Measurements from ENCODE around the gene ARHGEF37. TPM values are rescaled to one million over a fixed set of nuclear protein-coding genes. Genes with fewer than 3 reads are reported as not detected.

ARHGEF37 gene
- total and polyA plus RNA-seq, 2 of the 8 experiments (the other 6 are each of a cell fraction or from before 2014, with no cell fraction given): 0.21 to 0.48 TPM

GRCh38 chr5:149537374-149537975, 43.8 kb upstream of the ARHGEF37 start:
- H4K8ac ChIP-seq (ENCODE audit: extremely low read depth, insufficient read depth, low read length): no peak overlapping the region
- no peak overlapping the region for H2BK5ac ChIP-seq (ENCODE audit: low read depth, low read length)
- no peaks in the 10 kb centered on the region for H3K79me1 ChIP-seq (ENCODE audit: low read depth, low read length)
- 88% methylated on average over 1 of the region's 1 CpG; no CpG with 5 or more reads in 1 of the 2 experiments for WGBS, 2 experiments (ENCODE audit: extremely low coverage in 1 of 2, insufficient coverage in 1 of 2, insufficient read length in 1 of 2, insufficient replicate concordance in 2 of 2, low coverage in 1 of 2, low lambda C conversion rate in 2 of 2, missing lambda C conversion rate in 1 of 2)
- no peak overlapping the region for H3K27ac ChIP-seq (ENCODE audit: low read depth, low read length)
- H3K18ac ChIP-seq (ENCODE audit: extremely low read depth, low read length): no peak overlapping the region
- no peak overlapping the region for H3K4ac ChIP-seq (replicated peaks; ENCODE audit: insufficient read length, low read depth, low read length)
- no peak overlapping the region for H2BK12ac ChIP-seq (ENCODE audit: low read depth, low read length)
- peaks cover 0 to 3% (median 0%) of the 10 kb centered on the region in 4 experiments; a peak in 2 of 7 replicates for H3K4me1 ChIP-seq (replicated peaks in 1 of 4; ENCODE audit: control insufficient read depth in 3 of 4, insufficient read depth in 4 of 4, low read length in 3 of 4)
- H3K36me3 ChIP-seq (ENCODE audit: control insufficient read depth in 2 of 4, insufficient read depth in 4 of 4, low read length in 3 of 4): peaks cover 0 to 38% (median 1%) of the 10 kb centered on the region in 4 experiments; a peak in 3 of 8 replicates
- no peak for DNase-seq (ENCODE audit: low read depth in 1 of 2, low spot score in 2 of 2)
- peaks cover 69 to 98% of the 10 kb centered on the region in 2 experiments for H3K79me2 ChIP-seq (ENCODE audit: control insufficient read depth in 1 of 2, insufficient read depth in 2 of 2, low read length in 2 of 2)
- no peak overlapping the region for H2BK120ac ChIP-seq (replicated peaks; ENCODE audit: low read depth, low read length)
- H3K56ac ChIP-seq (replicated peaks; ENCODE audit: insufficient read length, low read depth, low read length): no peak overlapping the region
- peaks cover 15 to 24% of the 10 kb centered on the region in 2 experiments for H4K20me1 ChIP-seq (replicated peaks in 1 of 2; ENCODE audit: control insufficient read depth in 1 of 2, insufficient read depth in 2 of 2, low read length in 2 of 2)
- no peak overlapping the region for H4K5ac ChIP-seq (ENCODE audit: insufficient read length, low read depth, low read length)
- H3K4me2 ChIP-seq (ENCODE audit: insufficient read depth in 1 of 2, low read depth in 2 of 2, low read length in 2 of 2): no peak overlapping the region
- no peak overlapping the region for H3K4me3 ChIP-seq (ENCODE audit: extremely low read depth in 1 of 4, insufficient read depth in 2 of 4, low read depth in 3 of 4, low read length in 4 of 4)
- no peak overlapping the region for H2AFZ ChIP-seq (ENCODE audit: low read length)
- no peaks in the 10 kb centered on the region for H3K23me2 ChIP-seq (ENCODE audit: low read depth, low read length)
- H2BK15ac ChIP-seq (ENCODE audit: low read length): no peak overlapping the region
- CTCF ChIA-PET (ENCODE audit: partially characterized antibody): interaction anchor here (1.0 to 1.7 kb wide), 3 partner anchors 12 to 14 kb away, joined by 3 to 6 read pairs (median 5); partner anchors contain the start of gene CSNK1A1
- POLR2A ChIA-PET (ENCODE audit: partially characterized antibody): interaction anchor here (4.1 to 6.8 kb wide), 2 partner anchors 9 to 13 kb away, joined by 21 to 37 read pairs; partner anchors contain the start of gene CSNK1A1
- no peaks in the 10 kb centered on the region for H3K9me3 ChIP-seq (ENCODE audit: insufficient read depth in 2 of 2, low read depth in 1 of 2, low read length in 1 of 2)
- TF ChIP-seq ZNF274 (IDR thresholded peaks at IDR 0.05; ENCODE audit: borderline replicate concordance, extremely low read depth, low read length): no peak
- TF ChIP-seq HDAC6 (IDR thresholded peaks at IDR 0.05; ENCODE audit: low read depth, low read length): no peak
- TF ChIP-seq RBBP5 (IDR thresholded peaks at IDR 0.05; ENCODE audit: borderline replicate concordance, low read depth, low read length): no peak
- no peak for TF ChIP-seq CEBPB (IDR thresholded peaks at IDR 0.05; ENCODE audit: low read depth, low read length)
- no peak for TF ChIP-seq KDM4A (IDR thresholded peaks at IDR 0.05; ENCODE audit: low read depth, low read length, severe bottlenecking)
- TF ChIP-seq YY1 (IDR thresholded peaks at IDR 0.05; ENCODE audit: low read depth, low read length): no peak
- TF ChIP-seq USF2 (IDR thresholded peaks at IDR 0.05; ENCODE audit: low read length): no peak
- TF ChIP-seq TAF7 (optimal IDR thresholded peaks at IDR 0.05; ENCODE audit: borderline replicate concordance, low read depth, low read length): no peak
- TF ChIP-seq TBP (IDR thresholded peaks at IDR 0.05; ENCODE audit: low read depth, low read length): no peak
- TF ChIP-seq TEAD4 (IDR thresholded peaks at IDR 0.05; ENCODE audit: low read depth, low read length): no peak
- TF ChIP-seq FOSL1 (IDR thresholded peaks at IDR 0.05; ENCODE audit: insufficient read depth, low read depth, low read length): no peak
- no peak for TF ChIP-seq BRCA1 (IDR thresholded peaks at IDR 0.05; ENCODE audit: low read depth, low read length)
- TF ChIP-seq CHD1 (IDR thresholded peaks at IDR 0.05; ENCODE audit: low read depth, low read length): no peak
- H2BK20ac ChIP-seq (ENCODE audit: low read length): no peak overlapping the region
- H4K91ac ChIP-seq (replicated peaks; ENCODE audit: insufficient read length, low read length): no peak overlapping the region
- no peak overlapping the region for H3K14ac ChIP-seq (ENCODE audit: insufficient read length)
- H3K23ac ChIP-seq (ENCODE audit: insufficient read length): no peak overlapping the region
- H3K9ac ChIP-seq (replicated peaks in 1 of 4; ENCODE audit: extremely low read depth in 1 of 4, low read depth in 3 of 4, low read length in 3 of 4): no peak overlapping the region
- FAIRE-seq: no peak
- no peaks in the 10 kb centered on the region for H3K27me3 ChIP-seq (replicated peaks in 1 of 4; ENCODE audit: control insufficient read depth in 3 of 4, extremely low read depth in 1 of 4, insufficient read depth in 3 of 4, low read length in 3 of 4)
- H2AK5ac ChIP-seq (ENCODE audit: low read depth, low read length): no peak overlapping the region
